Type B pancreatic cell (in vitro differentiated cells): Measurements from ENCODE around the gene IQSEC1. TPM values are rescaled to one million over a fixed set of nuclear protein-coding genes. Genes with fewer than 3 reads are reported as not detected.

Source experiments
- DNase-seq: peaks from one replicate; pipeline ENCODE4 v3.0.0; 2021; ENCODE audit warnings: mixed read lengths; ENCODE audit not compliant: unreplicated experiment; ENCODE audit errors: extremely low spot score
- H3K27ac Mint-ChIP-seq: 2 replicates; pipeline ENCODE4 v1.8.0; 2021; ENCODE audit warnings: mild to moderate bottlenecking, mixed read lengths
- H3K27me3 Mint-ChIP-seq: 2 replicates; pipeline ENCODE4 v1.8.0; 2021; ENCODE audit warnings: mixed read lengths
- H3K36me3 Mint-ChIP-seq: 2 replicates; pipeline ENCODE4 v1.8.0; 2021; ENCODE audit warnings: mixed read lengths
- H3K4me1 Mint-ChIP-seq: one replicate; pipeline ENCODE4 v1.8.0; 2021; ENCODE audit warnings: mixed read lengths; ENCODE audit not compliant: unreplicated experiment
- H3K4me3 Mint-ChIP-seq: 2 replicates; pipeline ENCODE4 v1.8.0; 2021; ENCODE audit warnings: mild to moderate bottlenecking, mixed read lengths
- H3K9me3 Mint-ChIP-seq: 2 replicates; pipeline ENCODE4 v1.8.0; 2021; ENCODE audit warnings: mixed read lengths
- CTCF ChIP-seq: fragments of 200-600 bp; sonication (generic); conservative IDR thresholded peaks from 2 replicates; pipeline ENCODE4 v1.5.0; 2021; ENCODE audit warnings: antibody characterized with exemption, mild to moderate bottlenecking
- total RNA-seq: library from RNA; stranded (reverse); gene quantifications from 2 replicates; pipeline ENCODE4 v1.2.1, GENCODE V29; 2021; ENCODE audit warnings: low replicate concordance

Gene IQSEC1
- total RNA-seq, 1 donor from 2014 or later, result 33.1 TPM

- no peak for DNase-seq
- Mint-ChIP-seq H3K27me3 (peaks cover 8% of the 10 kb centered on the region), H3K4me3 (no peak overlapping the region), H3K9me3 (no peaks in the 10 kb centered on the region), H3K27ac (no peak overlapping the region), H3K36me3 (no peaks in the 10 kb centered on the region), H3K4me1 (peaks cover 7% of the 10 kb centered on the region)
- TF ChIP-seq CTCF, result no peak
Observed at GRCh38 chr3:13085081-13085845, 12.0 kb upstream of the IQSEC1 start.

- Mint-ChIP-seq H3K9me3 (no peaks in the 10 kb centered on the region), H3K4me1 (peaks cover 13% of the 10 kb centered on the region), H3K27me3 (peaks cover 17% of the 10 kb centered on the region), H3K4me3 (no peak overlapping the region), H3K36me3 (no peaks in the 10 kb centered on the region), H3K27ac (no peak overlapping the region)
- no peak for DNase-seq
- TF ChIP-seq CTCF, result no peak
Observed at GRCh38 chr3:13083898-13084297, 10.7 kb upstream of the IQSEC1 start.

- Mint-ChIP-seq H3K27ac (no peak overlapping the region), H3K27me3 (peaks cover 21% of the 10 kb centered on the region), H3K36me3 (no peaks in the 10 kb centered on the region), H3K4me3 (no peak overlapping the region), H3K4me1 (peaks cover 13% of the 10 kb centered on the region), H3K9me3 (no peaks in the 10 kb centered on the region)
- TF ChIP-seq CTCF, result no peak
- DNase-seq, result no peak
Observed at GRCh38 chr3:13083254-13083653, 10.0 kb upstream of the IQSEC1 start.

DNA sequence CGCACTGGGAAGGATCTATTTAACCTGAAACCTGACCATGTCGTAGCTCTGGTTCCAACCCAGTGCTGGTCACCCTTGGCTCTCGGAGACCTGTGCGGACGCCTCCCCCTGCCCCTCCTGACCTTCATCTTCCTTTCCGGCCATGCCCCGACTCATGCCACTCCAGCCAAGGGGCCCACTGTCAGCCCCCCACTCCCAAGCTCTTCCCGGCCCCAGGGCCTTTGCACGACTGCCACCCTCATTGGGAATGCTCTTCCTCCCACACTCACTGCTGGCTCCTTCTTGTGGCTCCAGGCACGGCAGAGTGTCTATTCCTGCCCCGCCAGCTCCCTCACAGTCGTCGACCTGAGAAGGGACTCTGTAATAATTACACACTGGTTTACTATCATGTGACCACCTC is 9.4 kb upstream of the IQSEC1 start:
- H3K4me1 Mint-ChIP-seq, result peaks cover 8% of the 10 kb centered on the region
- H3K27ac Mint-ChIP-seq, result no peak overlapping the region
- no peaks in the 10 kb centered on the region for H3K36me3 Mint-ChIP-seq
- H3K9me3 Mint-ChIP-seq, result no peaks in the 10 kb centered on the region
- peaks cover 25% of the 10 kb centered on the region for H3K27me3 Mint-ChIP-seq
- H3K4me3 Mint-ChIP-seq, result no peak overlapping the region
- DNase-seq, result no peak
- TF ChIP-seq CTCF, result no peak

DNA sequence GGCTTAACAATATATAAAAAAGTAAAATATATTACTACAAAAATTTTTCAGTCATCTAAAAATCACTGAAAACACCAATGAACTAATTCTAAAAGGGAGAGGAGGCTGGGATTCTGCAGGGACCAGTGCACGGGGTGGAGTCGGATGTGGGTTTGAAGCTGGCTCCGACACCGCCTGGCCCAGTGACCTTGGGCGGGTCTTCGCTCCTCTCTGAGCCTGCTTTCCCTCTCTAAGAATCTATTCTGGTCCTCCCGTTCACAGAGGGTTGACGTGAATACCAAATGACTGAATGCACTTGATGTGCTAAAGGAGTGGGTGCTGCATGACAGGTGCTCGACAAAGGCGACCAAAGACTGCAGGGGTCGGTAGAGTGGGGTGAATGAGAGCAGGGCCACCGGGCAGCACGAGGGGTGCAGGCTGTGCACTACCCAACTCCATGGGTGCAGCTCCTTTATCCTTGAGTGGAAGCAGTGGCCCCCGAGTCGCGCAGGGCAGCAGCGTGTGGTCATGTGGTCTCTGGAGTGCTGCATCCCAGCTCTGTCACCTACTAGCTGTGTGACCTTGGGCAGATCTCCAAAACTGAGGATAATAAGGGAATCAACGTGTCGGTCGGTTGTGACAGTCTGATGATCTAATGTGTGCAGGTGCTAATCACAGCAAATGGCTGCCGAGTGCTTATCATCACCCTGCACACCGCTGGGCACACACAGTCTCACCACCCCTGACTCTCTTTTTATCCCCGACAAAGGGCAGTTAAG is 8.6 kb upstream of the IQSEC1 start:
- TF ChIP-seq CTCF, result no peak
- Mint-ChIP-seq H3K4me1 (peaks cover 6% of the 10 kb centered on the region), H3K4me3 (no peak overlapping the region), H3K27ac (no peak overlapping the region), H3K36me3 (no peaks in the 10 kb centered on the region), H3K27me3 (peaks cover 31% of the 10 kb centered on the region), H3K9me3 (no peaks in the 10 kb centered on the region)
- DNase-seq, result no peak
